ENCODE measurements around the gene OR13J1.

- TF ChIP-seq POLR2A (IDR thresholded peaks at IDR 0.05; ENCODE audit: low read depth, low read length) (no peak), SPI1 (IDR thresholded peaks at IDR 0.05; ENCODE audit: low read depth, low read length) (no peak)
Measured at GRCh38 chr9:35858458-35858857, 11.7 kb downstream of the OR13J1 start.
